Transverse colon (tissue), 4 donors: Measurements from ENCODE around the gene RFTN1. TPM values are rescaled to one million over a fixed set of nuclear protein-coding genes. Genes with fewer than 3 reads are reported as not detected.

Experiments used
- DNase-seq: peaks from one replicate; pipeline ENCODE4 v3.0.0-alpha.2; 2019
- H3K27ac ChIP-seq, 4 donors: fragments of 200-600 bp; sonication (generic); 2 replicates each; pipeline ENCODE4 v1.5.1; 2016 to 2018; ENCODE audit warnings: inconsistent platforms in 4 of 4
- H3K27me3 ChIP-seq: fragments of 200-600 bp; sonication (generic); 2 replicates; pipeline ENCODE4 v1.5.1; 2017; ENCODE audit warnings: inconsistent platforms
- H3K36me3 ChIP-seq, 4 donors: fragments of 200-600 bp; sonication (generic); 2 replicates each; pipeline ENCODE4 v1.5.1; 2017 to 2019; ENCODE audit warnings: inconsistent platforms in 4 of 4
- H3K4me1 ChIP-seq, 4 donors: fragments of 200-600 bp; sonication (generic); 2 replicates each; pipeline ENCODE4 v1.5.1; 2017 to 2020; ENCODE audit warnings: inconsistent platforms in 4 of 4
- H3K4me3 ChIP-seq, 4 donors: fragments of 200-600 bp; sonication (generic); 1 replicate in 1 of 4; 2 replicates in 3 of 4; pipeline versions ENCODE4 v1.5.1 to v1.6.1; 2017 to 2019; ENCODE audit warnings: inconsistent platforms in 4 of 4
- H3K9me3 ChIP-seq, 2 donors: fragments of 200-600 bp; sonication (generic); 2 replicates each; pipeline ENCODE4 v1.5.1; 2017 to 2019; ENCODE audit warnings: inconsistent platforms in 2 of 2
- EP300 ChIP-seq: sonication (generic); formaldehyde crosslinking; IDR thresholded peaks from one replicate; pipeline ENCODE4 v1.6.1; 2017; ENCODE audit warnings: antibody characterized with exemption, low read depth
- POLR2A ChIP-seq: fragments of 450-650 bp; IDR thresholded peaks from one replicate; pipeline ENCODE4 v1.6.1; 2016; ENCODE audit warnings: antibody characterized with exemption, mild to moderate bottlenecking, moderate library complexity
- POLR2AphosphoS5 ChIP-seq, 3 donors: sonication (generic); formaldehyde crosslinking; IDR thresholded peaks; one replicate each; pipeline ENCODE4 v1.6.1; 2016; ENCODE audit warnings: antibody characterized with exemption in 3 of 3
- WGBS, 2 donors: methylation state at CpG; one replicate each; pipeline ENCODE4 v1.1.5; 2018; ENCODE audit warnings: low coverage in 1 of 2; 5-methylcytosine and 5-hydroxymethylcytosine counted together
- in situ Hi-C, 4 donors: fragments of 200-750 bp; cut with MboI; loops; one replicate each; pipeline versions ENCODE4 v1.15.0 to v1.15.1; 2017; ENCODE audit warnings: low sequenced_read_pairs in 3 of 4, low pct_ligation_motif_present in 1 of 4, low pct_unique_long_range_greater_than_20kb in 1 of 4
- intact Hi-C: fragments of 100-400 bp; cut with DNase I; formaldehyde crosslinking; loops from one replicate; pipeline ENCODE4 v1.15.1; 2023; ENCODE audit warnings: low total_unique reads
- total RNA-seq, 4 donors: library from RNA; depleted of rRNA; stranded (reverse); fragments of >200 nt; gene quantifications; one replicate each; pipeline ENCODE4 v1.1.0, GENCODE V29; 2016
- TF ChIP-seq, protein P1 (sequence below), 5 experiments: fragments of 200-600 bp in 3 of 5; fragments of 450-650 bp in 2 of 5; sonication (generic) in 3 of 5; IDR thresholded peaks; 1 replicate in 2 of 5; 2 replicates in 3 of 5; pipeline ENCODE4 v1.5.1; 2016 to 2017; ENCODE audit warnings: antibody characterized with exemption in 5 of 5, inconsistent platforms in 3 of 5, mild to moderate bottlenecking in 2 of 5, moderate library complexity in 1 of 5

RFTN1 gene
- total RNA-seq, 4 donors from 2014 or later, result 6.7 to 25.7 (median 15.7) TPM

- in situ Hi-C loops, result no loop called here
- no peak for DNase-seq
- no peak overlapping the region for H3K4me3 ChIP-seq
- H3K36me3 ChIP-seq, result no peaks in the 10 kb centered on the region
- H3K27ac ChIP-seq, result peak overlapping the region; percentile 9 to 53 (median 32)
- no peak for TF ChIP-seq POLR2AphosphoS5 (IDR thresholded peaks at IDR 0.05)
- TF ChIP-seq EP300, result no peak
- TF ChIP-seq, protein P1, sequence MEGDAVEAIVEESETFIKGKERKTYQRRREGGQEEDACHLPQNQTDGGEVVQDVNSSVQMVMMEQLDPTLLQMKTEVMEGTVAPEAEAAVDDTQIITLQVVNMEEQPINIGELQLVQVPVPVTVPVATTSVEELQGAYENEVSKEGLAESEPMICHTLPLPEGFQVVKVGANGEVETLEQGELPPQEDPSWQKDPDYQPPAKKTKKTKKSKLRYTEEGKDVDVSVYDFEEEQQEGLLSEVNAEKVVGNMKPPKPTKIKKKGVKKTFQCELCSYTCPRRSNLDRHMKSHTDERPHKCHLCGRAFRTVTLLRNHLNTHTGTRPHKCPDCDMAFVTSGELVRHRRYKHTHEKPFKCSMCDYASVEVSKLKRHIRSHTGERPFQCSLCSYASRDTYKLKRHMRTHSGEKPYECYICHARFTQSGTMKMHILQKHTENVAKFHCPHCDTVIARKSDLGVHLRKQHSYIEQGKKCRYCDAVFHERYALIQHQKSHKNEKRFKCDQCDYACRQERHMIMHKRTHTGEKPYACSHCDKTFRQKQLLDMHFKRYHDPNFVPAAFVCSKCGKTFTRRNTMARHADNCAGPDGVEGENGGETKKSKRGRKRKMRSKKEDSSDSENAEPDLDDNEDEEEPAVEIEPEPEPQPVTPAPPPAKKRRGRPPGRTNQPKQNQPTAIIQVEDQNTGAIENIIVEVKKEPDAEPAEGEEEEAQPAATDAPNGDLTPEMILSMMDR (IDR thresholded peaks at IDR 0.05), result no peak
- no peak for TF ChIP-seq POLR2A
- no peaks in the 10 kb centered on the region for H3K27me3 ChIP-seq
- H3K9me3 ChIP-seq, result no peaks in the 10 kb centered on the region
- 66 to 67% methylated on average over 12 of the region's 12 CpGs for WGBS, 2 donors
- peaks cover 0 to 29% (median 5%) of the 10 kb centered on the region in 4 donors for H3K4me1 ChIP-seq
- intact Hi-C loops, result no loop called here
Measured at GRCh38 chr3:16372362-16373292, 140.9 kb downstream of the RFTN1 start.

DNA sequence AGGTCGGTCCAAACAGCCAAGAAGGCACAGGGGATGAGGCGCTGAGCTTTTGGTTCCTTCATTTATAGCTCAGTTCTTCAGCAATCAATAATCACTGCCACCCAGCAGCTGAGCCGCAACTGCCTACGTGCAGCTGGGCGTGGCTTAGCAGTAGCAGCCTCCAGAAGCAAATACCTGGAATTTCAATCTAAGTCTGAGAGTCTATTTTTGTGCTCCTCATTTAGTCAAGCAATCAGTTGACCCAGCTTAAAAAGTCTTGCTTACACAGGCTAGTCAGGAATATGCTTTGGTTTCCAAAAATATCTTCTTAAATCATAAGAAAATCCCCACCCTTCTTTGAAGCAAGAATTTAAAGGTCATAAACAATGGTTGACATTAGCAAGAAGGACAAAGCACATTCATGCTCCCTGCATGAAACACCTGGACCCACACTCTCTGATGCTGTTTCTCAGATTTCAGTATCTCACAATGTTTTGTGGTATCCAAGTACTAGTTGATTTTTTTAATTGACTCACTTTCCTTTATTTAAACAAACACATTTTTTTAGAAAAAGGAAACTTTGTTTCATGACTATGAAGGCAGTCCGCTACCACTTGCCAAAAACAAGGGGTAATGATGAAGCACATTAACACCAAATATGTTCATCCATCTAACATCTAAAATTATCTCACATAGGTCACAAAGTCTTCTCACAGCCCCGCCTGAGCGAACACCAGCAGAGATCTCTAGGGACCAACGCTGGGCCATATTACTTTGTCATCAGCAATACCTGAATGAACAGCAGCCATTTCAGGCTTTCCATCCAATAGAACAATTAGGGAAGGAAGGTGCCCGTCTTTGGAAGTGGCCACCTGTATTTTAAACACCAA is 142.4 kb downstream of the RFTN1 start:
- intact Hi-C loops, result no loop called here
- Histone ChIP-seq H3K4me3 (no peak overlapping the region), H3K9me3 (no peaks in the 10 kb centered on the region), H3K36me3 (no peaks in the 10 kb centered on the region), H3K27ac (peak overlapping the region; percentile 28 to 53 (median 41)), H3K4me1 (peaks cover 0 to 29% (median 5%) of the 10 kb centered on the region in 4 donors), H3K27me3 (no peaks in the 10 kb centered on the region)
- in situ Hi-C loops, result no loop called here
- WGBS, 2 donors, result 48 to 67% methylated on average over 5 to 10 of the region's 10 CpGs
- DNase-seq, result no peak
- TF ChIP-seq, protein P1 (IDR thresholded peaks at IDR 0.05), result no peak
- TF ChIP-seq POLR2A (no peak), EP300 (no peak), POLR2AphosphoS5 (IDR thresholded peaks at IDR 0.05) (no peak)

DNA sequence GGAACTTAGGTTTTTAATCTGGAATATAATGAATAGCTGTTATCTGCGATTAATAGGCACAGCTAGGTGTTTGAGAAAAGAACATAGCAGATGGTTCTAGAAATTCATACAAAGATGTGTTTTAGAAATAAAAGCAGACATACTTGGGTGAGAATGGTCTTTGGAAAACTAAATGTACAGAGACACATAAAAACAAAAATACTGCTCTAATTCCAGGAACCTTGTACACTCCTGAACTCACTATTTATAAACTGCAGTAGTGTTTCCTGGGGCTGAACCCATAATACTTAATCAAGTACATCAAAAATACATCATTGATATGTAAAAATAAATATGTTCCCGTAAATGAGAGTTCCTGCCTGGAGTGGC is 143.0 kb downstream of the RFTN1 start:
- Histone ChIP-seq H3K9me3 (no peaks in the 10 kb centered on the region), H3K36me3 (no peaks in the 10 kb centered on the region), H3K4me1 (peaks cover 0 to 29% (median 5%) of the 10 kb centered on the region in 4 donors), H3K27me3 (no peaks in the 10 kb centered on the region), H3K27ac (peak overlapping the region in 3 of 4 donors; percentile 10 to 30 (median 28)), H3K4me3 (no peak overlapping the region)
- in situ Hi-C loops, result no loop called here
- no peak for DNase-seq
- intact Hi-C loops, result no loop called here
- WGBS, 2 donors, result 80 to 83% methylated on average over 2 of the region's 2 CpGs
- TF ChIP-seq EP300 (no peak), POLR2AphosphoS5 (IDR thresholded peaks at IDR 0.05) (no peak), POLR2A (no peak)
- TF ChIP-seq, protein P1 (IDR thresholded peaks at IDR 0.05), result no peak

- WGBS, 2 donors, result 92 to 95% methylated on average over 7 to 8 of the region's 8 CpGs
- no peaks in the 10 kb centered on the region for H3K9me3 ChIP-seq
- H3K27ac ChIP-seq, result no peak overlapping the region
- no peaks in the 10 kb centered on the region for H3K27me3 ChIP-seq
- H3K36me3 ChIP-seq, result no peaks in the 10 kb centered on the region
- in situ Hi-C loops (no loop called here), intact Hi-C loops (no loop called here)
- TF ChIP-seq, protein P1 (IDR thresholded peaks at IDR 0.05), result no peak
- TF ChIP-seq POLR2A (no peak), POLR2AphosphoS5 (IDR thresholded peaks at IDR 0.05) (no peak), EP300 (no peak)
- no peak overlapping the region for H3K4me3 ChIP-seq
- peaks cover 0 to 29% (median 5%) of the 10 kb centered on the region in 4 donors for H3K4me1 ChIP-seq
- no peak for DNase-seq
Measured at GRCh38 chr3:16369885-16370284, 143.6 kb downstream of the RFTN1 start.
